ENCODE results near the gene CREBRF.

CREBRF gene

DNA sequence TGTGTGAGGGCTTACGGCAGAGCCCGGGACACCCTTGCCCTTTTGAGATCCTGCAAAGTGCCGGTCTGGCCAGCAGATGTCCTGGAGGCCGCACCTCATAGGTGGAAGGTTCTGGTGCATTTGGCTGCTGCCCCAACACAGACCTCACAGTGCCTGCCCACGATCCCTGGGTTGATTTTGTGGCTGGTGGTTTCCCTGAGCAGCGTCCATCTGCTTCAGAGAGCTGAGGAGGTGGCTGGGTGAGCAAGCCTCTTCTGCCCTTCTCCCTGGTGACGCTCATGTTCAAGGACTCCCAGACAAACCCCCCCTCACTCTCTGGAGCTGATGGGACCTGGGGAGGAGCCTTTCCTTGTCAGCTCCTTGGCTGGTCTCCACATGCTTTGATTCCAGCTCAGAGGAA lies 107.1 kb downstream of the CREBRF start:
- DNase-seq: no peak

DNA sequence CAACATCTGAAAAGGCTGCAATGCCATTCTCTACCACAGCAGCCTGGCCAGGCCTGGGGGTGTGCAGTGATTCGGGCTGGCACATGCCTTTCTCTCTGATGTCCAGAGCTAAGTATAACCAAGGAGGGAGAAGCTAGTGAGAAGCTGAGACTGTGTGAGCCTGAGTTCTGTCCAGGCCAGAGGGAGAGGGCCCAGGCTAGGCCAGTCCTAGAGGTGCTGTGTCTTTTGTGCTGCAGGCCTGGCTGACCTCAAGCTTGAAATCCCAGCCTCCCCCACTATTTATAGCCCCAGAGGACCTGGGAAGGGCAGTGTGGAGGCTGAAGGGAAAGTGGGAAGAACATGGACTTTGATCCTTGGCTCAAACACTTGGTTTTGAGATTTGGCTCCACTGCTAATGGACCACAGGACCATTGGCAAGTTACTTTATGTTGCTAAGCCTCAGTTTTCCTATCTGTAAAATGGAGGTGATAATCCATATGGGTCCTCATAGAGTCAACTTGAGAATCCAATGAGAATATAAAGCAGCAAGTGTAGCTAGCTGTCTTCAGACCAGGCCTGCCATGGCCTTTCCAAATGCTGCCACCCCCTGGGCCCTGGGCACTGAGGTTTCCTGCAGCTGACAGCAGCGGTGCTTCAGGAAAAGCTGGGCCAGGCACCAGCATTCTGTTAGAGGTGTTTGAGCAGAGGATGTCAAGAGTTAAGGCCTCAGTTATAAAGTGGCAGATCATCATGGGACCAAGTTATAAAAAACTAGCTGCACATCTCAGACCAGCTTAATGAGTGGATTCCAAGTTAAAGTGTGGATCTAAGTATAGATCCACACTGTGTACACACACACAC lies 109.2 kb downstream of the CREBRF start:
- DNase-seq: no peak

DNA sequence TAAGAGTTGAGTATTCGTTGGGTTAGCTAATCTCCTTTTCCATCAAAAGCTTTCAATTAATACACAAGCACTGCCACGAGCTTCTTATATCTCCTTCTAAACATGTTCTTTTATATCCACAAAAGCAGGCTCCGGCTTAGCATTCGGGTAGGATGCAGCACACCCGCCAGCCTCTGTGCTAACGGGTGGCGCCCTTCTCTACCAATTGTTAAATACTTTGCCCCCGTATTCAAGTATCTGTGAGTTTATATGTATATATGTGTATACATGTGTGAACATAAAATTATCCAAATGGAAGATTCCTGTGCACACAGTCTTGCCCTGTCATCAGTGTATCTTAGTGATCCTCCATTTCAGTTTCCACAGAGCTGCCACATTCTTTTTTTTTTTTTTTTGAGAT lies 116.0 kb downstream of the CREBRF start:
- DNase-seq: no peak

DNA sequence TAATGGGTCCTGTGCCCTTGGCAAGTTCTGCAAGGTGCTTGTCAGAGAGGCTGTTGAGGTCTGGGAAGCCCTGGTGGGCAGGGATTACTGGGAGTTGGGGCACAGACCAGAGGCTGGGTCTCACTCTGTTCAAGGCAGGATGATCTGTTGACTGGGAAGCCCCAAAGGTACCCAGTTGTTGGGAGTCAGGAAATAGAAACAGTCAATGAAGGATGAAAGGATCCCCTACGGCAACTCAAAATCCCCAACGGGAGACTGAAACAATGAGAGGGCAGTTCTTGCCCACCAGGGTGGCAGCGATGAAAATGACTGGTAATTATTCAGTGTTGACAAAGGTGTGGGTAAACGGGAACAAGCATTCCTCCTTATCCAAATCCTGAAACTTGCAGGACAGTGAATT lies 119.4 kb downstream of the CREBRF start:
- DNase-seq: no peak

DNA sequence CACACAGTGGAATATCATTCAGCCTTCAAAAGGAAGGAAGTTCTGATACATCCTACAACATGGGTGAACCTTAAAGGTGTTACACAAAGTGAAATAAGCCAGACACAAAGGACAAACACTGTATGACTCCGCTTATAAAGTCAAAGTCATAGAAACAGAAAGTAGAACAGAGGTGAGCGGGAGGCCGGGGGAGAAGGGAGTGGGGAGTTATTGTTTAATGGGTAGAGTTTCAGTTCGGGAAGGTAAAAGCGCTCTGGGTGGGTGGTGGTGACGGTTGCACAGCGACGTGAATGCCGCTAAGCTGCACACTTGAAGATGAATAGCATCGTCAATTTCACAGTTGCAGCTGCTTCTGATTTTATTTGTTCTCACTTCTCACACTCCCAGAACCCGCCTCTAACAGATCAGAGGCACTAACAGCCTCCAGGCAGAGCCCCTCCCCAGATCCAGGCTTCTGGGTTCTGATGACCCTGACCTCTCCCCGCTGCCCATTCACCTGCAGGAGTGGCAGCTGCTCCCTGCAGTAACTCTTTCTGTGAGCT lies 122.3 kb downstream of the CREBRF start:
- DNase-seq: no peak

DNA sequence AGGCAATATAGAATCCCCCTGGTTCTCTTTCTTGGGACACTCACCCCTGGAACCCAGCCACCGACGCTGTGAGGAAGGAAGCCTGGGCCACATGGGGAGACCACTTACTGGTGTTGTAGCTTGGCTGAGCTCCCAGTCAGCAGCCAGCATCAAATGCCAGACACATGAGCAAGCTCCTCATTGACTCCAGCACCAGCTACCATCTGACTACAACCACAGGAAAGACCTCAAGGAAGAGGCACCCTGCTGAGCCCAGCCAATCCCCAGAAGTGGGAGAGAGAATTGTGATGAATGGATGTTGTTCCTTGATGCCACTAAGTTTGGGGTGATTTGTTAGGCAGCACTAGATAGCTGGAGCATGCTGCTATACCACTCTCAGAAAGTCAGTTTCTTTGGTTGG lies 124.2 kb downstream of the CREBRF start:
- DNase-seq: no peak

DNA sequence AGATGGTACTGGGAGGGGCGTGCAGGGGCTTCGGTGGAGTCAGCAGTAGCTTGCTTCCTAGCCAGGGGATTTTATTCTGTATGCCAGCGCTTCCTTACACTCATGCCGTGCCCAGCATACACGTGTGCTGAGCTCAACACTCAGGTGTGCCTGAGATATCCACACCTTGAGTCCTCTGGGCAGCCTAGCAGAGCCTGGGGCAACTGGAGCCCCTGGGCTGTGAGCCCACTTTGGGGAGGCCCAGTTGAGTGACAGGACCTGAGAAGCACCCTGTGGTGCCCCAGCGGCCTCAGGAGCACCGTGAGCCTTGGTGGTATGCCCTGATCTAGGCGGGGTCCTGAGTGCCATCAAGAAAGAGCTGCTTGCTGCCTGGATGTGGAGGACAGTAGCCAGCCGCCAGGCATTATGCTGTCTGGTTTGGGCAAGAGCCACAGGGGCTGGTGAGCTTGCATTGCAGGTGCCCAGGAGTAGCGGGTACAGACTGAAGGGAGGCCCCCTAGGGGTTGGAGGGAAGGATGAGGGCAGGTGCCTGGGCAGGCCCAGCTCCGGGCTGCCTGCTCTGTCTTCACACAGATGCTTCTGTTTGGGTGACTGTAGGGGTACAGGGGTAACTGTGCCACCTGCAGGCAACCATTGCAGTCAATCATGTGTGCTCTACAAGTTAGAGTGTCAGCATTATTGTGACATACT lies 131.0 kb downstream of the CREBRF start:
- DNase-seq: no peak

DNA sequence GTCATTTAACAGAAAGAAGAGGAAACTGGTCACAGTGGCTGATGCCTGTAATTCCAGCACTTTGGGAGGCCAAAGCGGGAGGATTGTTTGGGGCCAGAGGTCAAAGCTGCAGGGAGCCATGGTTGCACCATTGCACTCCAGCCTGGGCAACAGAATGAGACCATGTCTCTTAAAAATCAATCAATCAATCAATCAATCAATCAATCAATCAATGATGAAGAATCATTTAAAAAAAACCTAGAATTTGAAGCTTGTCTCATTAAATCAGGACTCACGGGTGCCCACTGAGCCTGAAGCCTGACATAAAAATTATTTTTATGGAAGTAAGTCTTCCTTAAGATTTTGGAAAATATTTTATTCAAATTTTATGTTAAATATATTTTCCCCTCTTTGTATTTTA lies 132.1 kb downstream of the CREBRF start:
- DNase-seq: no peak
